PC-9 (cell line): ENCODE results near the gene GMEB2.

ENCODE experiments used
- CTCF ChIP-seq: fragments of 200-600 bp; sonication (generic); conservative IDR thresholded peaks from 2 replicates; pipeline ENCODE4 v1.6.1; 2017; ENCODE audit warnings: mixed run types, antibody characterized with exemption, mild to moderate bottlenecking, moderate library complexity
- EZH2 ChIP-seq: fragments of 200-600 bp; sonication (generic); IDR thresholded peaks from 2 replicates; pipeline ENCODE4 v1.8.0; 2017; ENCODE audit warnings: antibody characterized with exemption, low read depth

- TF ChIP-seq CTCF (no peak), EZH2 (no peak)
Measured at GRCh38 chr20:63655249-63655648, 28.3 kb upstream of the GMEB2 start.
